ENCODE data around the gene GJB3. TPM values are rescaled to one million over a fixed set of nuclear protein-coding genes. Genes with fewer than 3 reads are reported as not detected.
"Not testable (repeated sequence)": the region's sequence is repeated elsewhere in the genome, so short reads cannot be mapped to it uniquely, and the experiment has no call there.

GJB3 gene
- total RNA-seq, 1 experiment from 2014 or later, result not detected

- in situ Hi-C loops (cut with HindIII; ENCODE audit: low pct_unique_long_range_greater_than_20kb, low sequenced_read_pairs), result no loop called here
- DNase-seq (ENCODE audit: low read depth), result no peak
These were observed 23.6 kb upstream of the GJB3 start for GRCh38 chr1:34757386-34757785.

- in situ Hi-C loops (cut with HindIII; ENCODE audit: low pct_unique_long_range_greater_than_20kb, low sequenced_read_pairs), result no loop called here
- DNase-seq (ENCODE audit: low read depth), result peak; percentile 59
These were observed 22.3 kb upstream of the GJB3 start for GRCh38 chr1:34758751-34759150.

DNA sequence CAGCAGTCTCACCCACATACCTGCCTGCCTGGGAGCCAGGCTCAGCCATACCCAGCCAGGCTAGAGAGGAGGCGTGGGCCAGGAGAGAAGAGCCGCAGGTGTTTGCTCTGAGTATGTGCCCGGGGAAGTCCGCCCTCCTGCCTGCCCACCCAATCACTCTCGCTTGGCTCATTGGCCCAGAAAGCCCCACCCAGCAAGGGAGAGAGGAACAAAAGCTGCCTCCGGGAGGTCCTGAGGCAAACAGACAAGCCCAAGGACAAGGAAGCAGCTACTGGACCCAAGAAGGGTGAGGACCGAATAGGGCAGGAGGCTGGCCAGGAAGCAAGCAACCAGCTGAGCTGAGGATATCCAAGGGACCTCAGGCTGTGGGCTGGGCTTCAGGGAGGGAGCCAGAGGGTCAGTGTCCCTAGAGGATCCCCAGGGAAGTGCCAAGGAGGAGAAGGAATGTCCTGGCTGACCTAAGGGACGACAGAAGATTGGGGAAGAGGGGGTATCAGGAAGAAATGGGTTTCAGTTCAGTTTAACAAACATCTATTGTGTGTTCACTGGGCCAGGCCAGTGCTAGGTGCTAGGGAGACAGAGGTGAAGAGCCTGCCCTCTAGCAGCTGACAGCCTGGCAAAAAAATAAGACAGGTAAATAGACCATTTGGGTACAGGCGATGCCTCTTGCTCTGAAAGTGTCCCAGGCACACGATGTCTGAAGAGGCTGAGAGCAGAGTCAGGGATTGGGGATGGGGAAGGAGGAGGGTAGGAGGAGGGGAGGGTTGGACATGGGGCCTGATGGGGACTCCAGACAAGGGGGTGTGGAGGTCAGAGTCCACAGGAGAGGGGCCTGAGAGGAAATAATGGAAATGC, 21.3 kb upstream of the GJB3 start, which contains the start of gene GJB4:
Gene GJB4 (plus strand): TSS at position 238 of the 855 bp plus-strand sequence. CDS start 1,515 bp downstream, outside the sequence.
- in situ Hi-C loops (cut with HindIII; ENCODE audit: low pct_unique_long_range_greater_than_20kb, low sequenced_read_pairs), result no loop called here
- peak; percentile 33 for DNase-seq (ENCODE audit: low read depth)

- DNase-seq (ENCODE audit: low read depth), result no peak
- in situ Hi-C loops (cut with HindIII; ENCODE audit: low pct_unique_long_range_greater_than_20kb, low sequenced_read_pairs), result no loop called here
These were observed 19.7 kb upstream of the GJB3 start for GRCh38 chr1:34761176-34761761.

GRCh38 chr1:34761776-34762307, 19.2 kb upstream of the GJB3 start:
- in situ Hi-C loops (cut with HindIII; ENCODE audit: low pct_unique_long_range_greater_than_20kb, low sequenced_read_pairs), result no loop called here
- DNase-seq (ENCODE audit: low read depth), result no peak

- in situ Hi-C loops (cut with HindIII; ENCODE audit: low pct_unique_long_range_greater_than_20kb, low sequenced_read_pairs), result no loop called here
- peak; percentile 25 for DNase-seq (ENCODE audit: low read depth)
These were observed 18.4 kb upstream of the GJB3 start for GRCh38 chr1:34762474-34763141.

DNA sequence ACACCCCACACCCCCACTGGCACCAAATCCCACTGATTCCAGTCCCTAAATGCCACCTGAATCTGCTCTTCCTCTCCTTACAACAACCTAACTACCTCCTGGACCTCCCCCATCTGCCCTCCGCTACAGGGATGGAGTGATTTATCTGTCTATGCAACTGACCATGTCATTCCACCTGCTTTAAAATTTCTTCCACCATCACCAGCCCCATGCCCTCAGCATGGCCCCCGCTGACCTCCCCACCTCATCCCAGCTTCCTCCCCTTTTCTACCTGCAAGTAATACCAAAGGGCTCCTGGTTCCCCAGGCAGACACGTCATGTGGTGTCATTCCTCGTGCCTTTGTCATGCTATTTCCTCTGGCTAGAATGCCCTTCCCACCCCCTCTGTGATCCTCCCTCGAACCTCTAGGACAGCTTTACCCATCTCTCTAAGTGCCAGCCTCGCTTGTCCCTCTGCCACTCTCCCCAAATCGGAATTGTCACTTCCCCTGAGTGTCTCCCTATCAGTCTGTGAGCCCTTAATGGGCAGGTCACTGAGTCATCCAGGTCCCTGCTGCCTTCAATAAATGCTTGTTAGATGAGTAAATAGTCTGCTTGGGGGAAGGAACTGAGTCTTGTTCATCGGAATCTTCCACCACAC, 17.8 kb upstream of the GJB3 start:
- in situ Hi-C loops (cut with HindIII; ENCODE audit: low pct_unique_long_range_greater_than_20kb, low sequenced_read_pairs), result no loop called here
- DNase-seq (ENCODE audit: low read depth), result peak; percentile 75

DNA sequence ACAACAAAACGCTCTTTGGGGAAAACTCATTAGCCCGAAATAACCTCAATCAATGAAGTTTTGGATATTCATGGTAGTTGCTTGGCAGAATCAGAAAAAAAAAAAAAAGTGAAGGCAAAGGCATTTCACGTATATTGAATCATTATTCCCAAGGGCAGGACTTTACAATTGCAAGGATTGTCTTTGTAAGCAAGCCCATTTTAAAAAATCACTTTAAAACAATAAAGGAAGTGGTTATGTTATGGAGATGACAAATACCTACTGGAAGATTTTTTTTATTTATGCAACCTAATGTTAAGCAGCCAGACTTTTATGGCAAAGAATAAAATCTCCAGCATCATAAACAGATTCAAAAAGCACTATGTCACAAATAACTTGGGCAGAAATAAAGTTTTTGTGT, 12.2 kb upstream of the GJB3 start:
- in situ Hi-C loops (cut with HindIII; ENCODE audit: low pct_unique_long_range_greater_than_20kb, low sequenced_read_pairs), result no loop called here

GRCh38 chr1:34770891-34771504, 10.0 kb upstream of the GJB3 start:
- no peak for DNase-seq (ENCODE audit: low read depth)
- in situ Hi-C loops (cut with HindIII; ENCODE audit: low pct_unique_long_range_greater_than_20kb, low sequenced_read_pairs), result no loop called here

More for the DNA sequence above, 12.2 kb upstream of the GJB3 start:
- DNase-seq (ENCODE audit: low read depth), result no peak

- no peak for DNase-seq (ENCODE audit: low read depth)
- in situ Hi-C loops (cut with HindIII; ENCODE audit: low pct_unique_long_range_greater_than_20kb, low sequenced_read_pairs), result no loop called here
These were observed 9.2 kb upstream of the GJB3 start for GRCh38 chr1:34771573-34772371.

DNA sequence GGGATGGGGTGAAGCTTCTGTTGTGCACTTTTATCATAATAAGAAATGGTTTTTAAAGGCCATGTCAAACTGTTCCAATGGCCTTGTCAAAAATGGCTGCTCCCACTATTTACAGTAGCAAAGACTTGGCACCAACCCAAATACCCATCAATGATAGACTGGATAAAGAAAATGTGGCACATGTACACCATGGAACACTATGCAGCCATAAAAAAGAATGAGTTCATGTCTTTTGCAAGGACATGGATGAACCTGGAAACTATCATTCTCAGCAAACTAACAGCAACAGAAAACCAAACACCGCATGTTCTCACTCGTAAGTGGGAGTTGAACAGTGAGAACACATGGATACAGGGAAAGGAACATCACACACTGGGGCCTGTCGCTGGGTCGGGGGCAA, 7.9 kb upstream of the GJB3 start:
- DNase-seq (ENCODE audit: low read depth); in situ Hi-C loops (cut with HindIII; ENCODE audit: low pct_unique_long_range_greater_than_20kb, low sequenced_read_pairs): not testable (repeated sequence)

DNA sequence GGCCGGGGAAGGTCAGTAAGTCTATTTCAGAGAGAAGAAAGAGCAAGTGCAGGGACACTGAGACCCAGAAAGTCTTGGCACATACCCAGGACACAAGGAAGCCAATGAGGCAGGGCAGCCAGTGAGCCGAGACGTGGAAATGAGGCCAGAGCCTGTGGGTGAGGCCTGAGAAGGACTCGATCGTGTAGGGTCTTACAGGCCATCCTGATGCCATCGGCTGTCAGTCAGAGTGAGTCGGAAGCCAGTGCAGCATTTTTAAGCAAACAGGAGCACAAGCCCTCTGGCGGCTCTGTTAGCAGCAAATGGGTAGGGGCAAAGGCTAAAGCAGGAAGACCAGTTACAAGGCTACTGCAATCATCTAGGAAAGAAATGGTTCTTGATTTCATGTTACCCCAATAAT, 6.1 kb upstream of the GJB3 start:
- DNase-seq (ENCODE audit: low read depth), result no peak
- in situ Hi-C loops (cut with HindIII; ENCODE audit: low pct_unique_long_range_greater_than_20kb, low sequenced_read_pairs), result no loop called here

- in situ Hi-C loops (cut with HindIII; ENCODE audit: low pct_unique_long_range_greater_than_20kb, low sequenced_read_pairs), result no loop called here
- no peak for DNase-seq (ENCODE audit: low read depth)
These were observed 4.1 kb upstream of the GJB3 start for GRCh38 chr1:34776911-34777310.

- in situ Hi-C loops (cut with HindIII; ENCODE audit: low pct_unique_long_range_greater_than_20kb, low sequenced_read_pairs), result no loop called here
- DNase-seq (ENCODE audit: low read depth), result no peak
These were observed 3.3 kb upstream of the GJB3 start for GRCh38 chr1:34777519-34778321.

- in situ Hi-C loops (cut with HindIII; ENCODE audit: low pct_unique_long_range_greater_than_20kb, low sequenced_read_pairs), result no loop called here
- no peak for DNase-seq (ENCODE audit: low read depth)
These were observed 2.6 kb upstream of the GJB3 start for GRCh38 chr1:34778381-34778780.

- in situ Hi-C loops (cut with HindIII; ENCODE audit: low pct_unique_long_range_greater_than_20kb, low sequenced_read_pairs), result no loop called here
- no peak for DNase-seq (ENCODE audit: low read depth)
These were observed 2.0 kb upstream of the GJB3 start for GRCh38 chr1:34779005-34779404.

DNA sequence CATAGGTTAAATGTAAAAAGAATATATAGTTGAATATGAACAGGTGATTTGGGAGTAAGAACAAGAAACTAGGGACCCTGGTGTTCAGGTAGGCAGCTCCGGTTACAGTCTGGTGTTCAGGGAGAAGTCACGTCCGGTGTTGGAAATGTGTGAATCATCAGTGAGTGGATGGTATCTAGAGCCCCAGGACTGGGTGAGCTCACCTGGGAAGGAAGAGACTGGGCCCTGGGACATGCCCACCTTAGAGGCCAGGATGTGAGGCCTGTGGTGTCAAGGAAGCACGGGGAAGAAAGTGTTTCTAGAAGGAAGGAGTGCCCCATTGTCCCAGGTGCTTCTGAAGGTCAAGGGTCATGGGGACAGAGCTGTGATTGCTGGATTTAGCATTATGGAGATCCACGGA, 1.5 kb upstream of the GJB3 start:
- in situ Hi-C loops (cut with HindIII; ENCODE audit: low pct_unique_long_range_greater_than_20kb, low sequenced_read_pairs), result no loop called here
- no peak for DNase-seq (ENCODE audit: low read depth)

Measured in Caki2 (cell line).